ENCODE data around the gene TEKTIP1.

The TEKTIP1 gene

DNA sequence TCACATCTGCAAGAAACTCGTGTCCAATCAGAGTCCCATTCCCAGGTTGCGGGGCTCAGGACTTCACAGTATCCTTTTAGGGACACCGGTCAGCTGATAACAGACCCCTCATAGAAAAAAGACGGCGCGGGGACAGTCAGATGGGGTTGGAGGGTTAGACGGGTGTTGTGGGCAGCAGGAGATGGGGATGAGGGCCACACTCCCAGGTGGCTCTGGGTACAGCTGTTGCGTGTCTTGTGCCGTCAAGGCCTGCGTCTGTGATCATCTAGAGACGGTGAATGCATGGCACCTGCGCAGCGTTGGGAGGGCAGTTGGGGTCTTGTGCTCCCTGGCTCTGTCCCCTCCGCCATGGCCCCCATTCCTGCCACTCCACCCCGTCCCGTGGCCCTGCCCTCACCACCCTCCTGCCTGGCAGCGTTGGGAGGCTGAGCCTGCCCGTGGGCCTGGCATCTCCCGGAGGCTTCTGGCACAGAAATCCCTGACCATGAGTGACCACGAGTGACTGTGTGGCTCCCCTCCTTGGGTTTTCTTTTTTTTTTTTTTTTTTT, 14.0 kb upstream of the TEKTIP1 start:
- TF ChIP-seq EZH2phosphoT487 (IDR thresholded peaks at IDR 0.05; ENCODE audit: borderline replicate concordance) = no peak
- TF ChIP-seq, protein P1, sequence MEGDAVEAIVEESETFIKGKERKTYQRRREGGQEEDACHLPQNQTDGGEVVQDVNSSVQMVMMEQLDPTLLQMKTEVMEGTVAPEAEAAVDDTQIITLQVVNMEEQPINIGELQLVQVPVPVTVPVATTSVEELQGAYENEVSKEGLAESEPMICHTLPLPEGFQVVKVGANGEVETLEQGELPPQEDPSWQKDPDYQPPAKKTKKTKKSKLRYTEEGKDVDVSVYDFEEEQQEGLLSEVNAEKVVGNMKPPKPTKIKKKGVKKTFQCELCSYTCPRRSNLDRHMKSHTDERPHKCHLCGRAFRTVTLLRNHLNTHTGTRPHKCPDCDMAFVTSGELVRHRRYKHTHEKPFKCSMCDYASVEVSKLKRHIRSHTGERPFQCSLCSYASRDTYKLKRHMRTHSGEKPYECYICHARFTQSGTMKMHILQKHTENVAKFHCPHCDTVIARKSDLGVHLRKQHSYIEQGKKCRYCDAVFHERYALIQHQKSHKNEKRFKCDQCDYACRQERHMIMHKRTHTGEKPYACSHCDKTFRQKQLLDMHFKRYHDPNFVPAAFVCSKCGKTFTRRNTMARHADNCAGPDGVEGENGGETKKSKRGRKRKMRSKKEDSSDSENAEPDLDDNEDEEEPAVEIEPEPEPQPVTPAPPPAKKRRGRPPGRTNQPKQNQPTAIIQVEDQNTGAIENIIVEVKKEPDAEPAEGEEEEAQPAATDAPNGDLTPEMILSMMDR (conservative IDR thresholded peaks at IDR 0.05; ENCODE audit: low read length) = no peak
- Histone ChIP-seq H3K27me3 (ENCODE audit: insufficient read depth, low read length, poor library complexity, severe bottlenecking) (no peaks in the 10 kb centered on the region), H3K4me3 (ENCODE audit: low read length, poor library complexity, severe bottlenecking) (no peak overlapping the region), H2AFZ (ENCODE audit: low read length) (no peak overlapping the region), H3K9ac (ENCODE audit: low read depth, low read length, poor library complexity, severe bottlenecking) (no peak overlapping the region), H3K4me1 (ENCODE audit: insufficient read depth, low read length, poor library complexity, severe bottlenecking) (no peaks in the 10 kb centered on the region), H3K4me2 (ENCODE audit: low read depth, low read length, poor library complexity, severe bottlenecking) (no peak overlapping the region), H4K20me1 (ENCODE audit: insufficient read depth, low read length, poor library complexity, severe bottlenecking) (peaks cover 15% of the 10 kb centered on the region), H3K9me3 (ENCODE audit: insufficient read depth, low read depth, low read length) (no peaks in the 10 kb centered on the region), H3F3A (ENCODE audit: low read depth) (no peaks in the 10 kb centered on the region), H3K79me2 (ENCODE audit: insufficient read depth, low read length) (peaks cover 26% of the 10 kb centered on the region), H3K36me3 (ENCODE audit: insufficient read depth, low read length) (peaks cover 60% of the 10 kb centered on the region; the same call in 1 of the 2 replicates), H3K9me2 (replicated peaks; ENCODE audit: low read depth, low read length) (no peaks in the 10 kb centered on the region)

DNA sequence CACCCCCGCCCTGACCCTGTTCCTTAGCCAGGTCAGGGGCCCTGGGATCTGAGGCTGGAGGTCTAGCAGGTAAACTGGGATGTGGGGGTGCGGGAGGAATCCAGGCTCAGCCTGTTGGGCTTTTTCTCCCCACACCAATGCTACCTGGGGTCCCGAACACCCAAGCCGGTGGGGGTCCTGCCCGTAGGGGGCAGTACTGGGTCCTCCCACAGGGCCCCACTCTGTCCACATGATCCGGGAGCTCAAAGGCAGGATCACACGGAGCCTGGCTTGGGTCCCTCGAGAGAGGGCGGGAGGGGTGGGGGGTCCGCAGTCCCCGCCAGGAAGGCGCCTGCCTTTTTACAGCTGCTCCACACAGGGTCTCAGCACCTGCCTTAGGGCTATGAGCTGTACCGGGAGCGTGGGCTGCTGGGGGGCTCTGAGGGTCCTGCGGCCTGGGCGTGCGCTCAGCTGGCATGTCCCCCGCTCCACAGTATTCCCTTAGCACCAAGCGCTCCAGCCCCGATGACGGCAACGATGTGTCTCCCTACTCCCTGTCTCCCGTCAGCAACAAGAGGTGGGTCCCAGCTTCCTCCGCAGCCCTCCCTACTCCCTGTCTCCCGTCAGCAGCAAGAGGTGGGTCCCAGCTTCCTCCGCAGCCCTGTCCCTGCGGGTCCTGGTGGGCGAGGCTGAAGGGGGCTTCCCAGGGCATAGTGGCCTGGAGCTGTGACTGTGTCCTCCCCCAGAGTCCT, 12.3 kb upstream of the TEKTIP1 start:
- H3K79me2 ChIP-seq (ENCODE audit: insufficient read depth, low read length) = peaks cover 10% of the 10 kb centered on the region
- H3K9me2 ChIP-seq (replicated peaks; ENCODE audit: low read depth, low read length) = no peaks in the 10 kb centered on the region
- H3K4me1 ChIP-seq (ENCODE audit: insufficient read depth, low read length, poor library complexity, severe bottlenecking) = no peaks in the 10 kb centered on the region
- no peak overlapping the region for H2AFZ ChIP-seq (ENCODE audit: low read length)
- H3K4me3 ChIP-seq (ENCODE audit: low read length, poor library complexity, severe bottlenecking) = no peak overlapping the region
- H3K9me3 ChIP-seq (ENCODE audit: insufficient read depth, low read depth, low read length) = no peaks in the 10 kb centered on the region
- no peaks in the 10 kb centered on the region for H3F3A ChIP-seq (ENCODE audit: low read depth)
- peaks cover 5% of the 10 kb centered on the region for H4K20me1 ChIP-seq (ENCODE audit: insufficient read depth, low read length, poor library complexity, severe bottlenecking)
- no peak overlapping the region for H3K9ac ChIP-seq (ENCODE audit: low read depth, low read length, poor library complexity, severe bottlenecking)
- H3K4me2 ChIP-seq (ENCODE audit: low read depth, low read length, poor library complexity, severe bottlenecking) = no peak overlapping the region
- peaks cover 70% of the 10 kb centered on the region; the same call in 1 of the 2 replicates for H3K36me3 ChIP-seq (ENCODE audit: insufficient read depth, low read length)
- H3K27me3 ChIP-seq (ENCODE audit: insufficient read depth, low read length, poor library complexity, severe bottlenecking) = no peaks in the 10 kb centered on the region
- TF ChIP-seq EZH2phosphoT487 (IDR thresholded peaks at IDR 0.05; ENCODE audit: borderline replicate concordance) = no peak
- TF ChIP-seq, protein P1 (conservative IDR thresholded peaks at IDR 0.05; ENCODE audit: low read length) = peak; percentile 41; the same call in 1 of the 2 replicates

DNA sequence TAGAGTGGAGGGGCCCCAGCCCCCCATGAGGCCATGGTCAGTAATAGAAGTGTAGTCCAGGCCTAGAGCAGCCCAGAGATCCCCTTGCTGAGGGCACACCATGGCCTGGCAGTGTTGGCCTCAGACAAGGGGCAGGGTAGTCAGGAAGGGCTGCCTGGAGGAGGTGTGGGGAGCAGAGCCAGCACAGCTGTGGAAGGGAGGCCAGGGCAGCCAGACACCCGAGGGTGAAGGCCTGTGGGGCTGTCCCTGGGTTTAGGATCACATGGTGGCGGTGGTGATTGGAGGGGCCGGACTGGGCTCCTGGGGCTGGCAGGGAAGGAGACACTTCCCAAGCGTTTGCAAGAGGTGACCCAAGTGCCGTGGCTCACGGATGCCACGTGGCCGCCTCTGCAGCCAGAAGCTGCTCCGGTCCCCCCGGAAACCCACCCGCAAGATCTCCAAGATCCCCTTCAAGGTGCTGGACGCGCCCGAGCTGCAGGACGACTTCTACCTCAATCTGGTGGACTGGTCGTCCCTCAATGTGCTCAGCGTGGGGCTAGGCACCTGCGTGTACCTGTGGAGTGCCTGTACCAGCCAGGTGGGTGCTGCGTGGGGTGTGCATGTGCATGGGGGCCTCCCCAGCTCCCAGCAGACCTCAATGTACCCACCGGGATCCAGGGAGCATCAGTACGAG, 11.6 kb upstream of the TEKTIP1 start:
- H2AFZ ChIP-seq (ENCODE audit: low read length) = no peak overlapping the region
- no peaks in the 10 kb centered on the region for H3K9me3 ChIP-seq (ENCODE audit: insufficient read depth, low read depth, low read length)
- no peaks in the 10 kb centered on the region for H3F3A ChIP-seq (ENCODE audit: low read depth)
- H3K4me2 ChIP-seq (ENCODE audit: low read depth, low read length, poor library complexity, severe bottlenecking) = no peak overlapping the region
- peaks cover under 1% of the 10 kb centered on the region for H4K20me1 ChIP-seq (ENCODE audit: insufficient read depth, low read length, poor library complexity, severe bottlenecking)
- no peaks in the 10 kb centered on the region for H3K9me2 ChIP-seq (replicated peaks; ENCODE audit: low read depth, low read length)
- no peaks in the 10 kb centered on the region for H3K4me1 ChIP-seq (ENCODE audit: insufficient read depth, low read length, poor library complexity, severe bottlenecking)
- H3K79me2 ChIP-seq (ENCODE audit: insufficient read depth, low read length) = peaks cover 3% of the 10 kb centered on the region
- no peak for TF ChIP-seq EZH2phosphoT487 (IDR thresholded peaks at IDR 0.05; ENCODE audit: borderline replicate concordance)
- TF ChIP-seq, protein P1 (conservative IDR thresholded peaks at IDR 0.05; ENCODE audit: low read length) = no peak
- H3K9ac ChIP-seq (ENCODE audit: low read depth, low read length, poor library complexity, severe bottlenecking) = no peak overlapping the region
- no peaks in the 10 kb centered on the region for H3K27me3 ChIP-seq (ENCODE audit: insufficient read depth, low read length, poor library complexity, severe bottlenecking)
- peaks cover 70% of the 10 kb centered on the region; the same call in 1 of the 2 replicates for H3K36me3 ChIP-seq (ENCODE audit: insufficient read depth, low read length)
- no peak overlapping the region for H3K4me3 ChIP-seq (ENCODE audit: low read length, poor library complexity, severe bottlenecking)
